Nephron progenitor cell (in vitro differentiated cells): ENCODE results near the gene HTR3D.

ENCODE experiments used
- DNase-seq: peaks from one replicate; pipeline ENCODE4 v3.0.0; 2021
- H3K27ac Mint-ChIP-seq: 2 replicates; pipeline ENCODE4 v1.8.0; 2021; ENCODE audit warnings: mild to moderate bottlenecking, moderate library complexity, mixed read lengths
- H3K27me3 Mint-ChIP-seq: 2 replicates; pipeline ENCODE4 v1.8.0; 2021; ENCODE audit warnings: mild to moderate bottlenecking, low read depth, mixed read lengths; ENCODE audit not compliant: poor library complexity
- H3K36me3 Mint-ChIP-seq: 2 replicates; pipeline ENCODE4 v1.8.0; 2021; ENCODE audit warnings: low read depth, mixed read lengths
- H3K4me1 Mint-ChIP-seq: 2 replicates; pipeline ENCODE4 v1.8.0; 2021; ENCODE audit warnings: mixed read lengths
- H3K4me3 Mint-ChIP-seq: 2 replicates; pipeline ENCODE4 v1.8.0; 2021; ENCODE audit warnings: mild to moderate bottlenecking, moderate library complexity, mixed read lengths
- H3K9me3 Mint-ChIP-seq: 2 replicates; pipeline ENCODE4 v1.8.0; 2021; ENCODE audit warnings: mild to moderate bottlenecking, moderate library complexity, mixed read lengths
- TF ChIP-seq, protein P1 (sequence below): fragments of 200-600 bp; sonication (generic); IDR thresholded peaks from 2 replicates; pipeline ENCODE4 v1.5.0; 2021; ENCODE audit warnings: antibody characterized with exemption

Gene HTR3D

DNA sequence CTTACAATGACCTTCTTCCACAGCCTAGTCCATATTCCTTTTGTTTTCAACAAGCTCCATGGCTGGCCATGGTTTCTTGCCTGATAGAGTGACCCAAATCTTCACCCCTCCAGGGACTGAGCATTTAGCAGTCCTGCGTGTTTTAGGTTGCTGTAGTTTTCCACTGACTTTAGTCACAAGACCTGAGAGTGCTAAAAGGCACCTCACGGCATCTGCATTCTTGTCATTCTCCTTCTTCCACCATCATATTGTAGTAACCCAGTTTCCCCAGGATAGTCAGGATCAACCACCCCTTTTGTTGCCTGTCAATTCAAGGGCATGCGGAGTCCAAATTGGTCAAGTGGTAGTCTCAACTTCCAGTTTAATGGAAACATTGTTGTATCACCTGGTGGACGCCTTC, 42.1 kb downstream of the HTR3D start:
- TF ChIP-seq, protein P1, sequence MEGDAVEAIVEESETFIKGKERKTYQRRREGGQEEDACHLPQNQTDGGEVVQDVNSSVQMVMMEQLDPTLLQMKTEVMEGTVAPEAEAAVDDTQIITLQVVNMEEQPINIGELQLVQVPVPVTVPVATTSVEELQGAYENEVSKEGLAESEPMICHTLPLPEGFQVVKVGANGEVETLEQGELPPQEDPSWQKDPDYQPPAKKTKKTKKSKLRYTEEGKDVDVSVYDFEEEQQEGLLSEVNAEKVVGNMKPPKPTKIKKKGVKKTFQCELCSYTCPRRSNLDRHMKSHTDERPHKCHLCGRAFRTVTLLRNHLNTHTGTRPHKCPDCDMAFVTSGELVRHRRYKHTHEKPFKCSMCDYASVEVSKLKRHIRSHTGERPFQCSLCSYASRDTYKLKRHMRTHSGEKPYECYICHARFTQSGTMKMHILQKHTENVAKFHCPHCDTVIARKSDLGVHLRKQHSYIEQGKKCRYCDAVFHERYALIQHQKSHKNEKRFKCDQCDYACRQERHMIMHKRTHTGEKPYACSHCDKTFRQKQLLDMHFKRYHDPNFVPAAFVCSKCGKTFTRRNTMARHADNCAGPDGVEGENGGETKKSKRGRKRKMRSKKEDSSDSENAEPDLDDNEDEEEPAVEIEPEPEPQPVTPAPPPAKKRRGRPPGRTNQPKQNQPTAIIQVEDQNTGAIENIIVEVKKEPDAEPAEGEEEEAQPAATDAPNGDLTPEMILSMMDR = no peak
- Mint-ChIP-seq H3K4me1 (peaks cover 7% of the 10 kb centered on the region), H3K36me3 (peaks cover 7% of the 10 kb centered on the region), H3K9me3 (peaks cover 11% of the 10 kb centered on the region), H3K4me3 (no peak overlapping the region), H3K27ac (no peak overlapping the region), H3K27me3 (peaks cover 9% of the 10 kb centered on the region)
- no peak for DNase-seq

DNA sequence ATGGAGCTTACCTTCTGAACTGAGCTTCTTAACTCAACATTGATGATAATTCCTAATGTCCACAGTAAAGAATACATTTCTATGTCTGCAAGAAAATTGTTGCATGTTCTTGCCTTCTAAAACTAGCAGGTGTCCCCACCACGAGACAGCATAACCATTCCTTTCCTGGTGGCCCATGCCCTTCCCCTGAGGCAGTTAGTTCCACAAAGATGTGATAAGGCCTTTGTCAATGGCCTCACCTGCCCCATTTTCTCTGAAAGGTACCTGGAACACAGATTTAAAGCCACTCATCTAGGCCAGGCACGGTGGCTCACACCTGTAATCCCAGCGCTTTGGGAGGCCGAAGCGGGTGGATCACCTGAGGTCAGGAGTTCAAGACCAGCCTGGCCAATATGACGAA, 44.4 kb downstream of the HTR3D start:
- H3K27me3 Mint-ChIP-seq = peaks cover 9% of the 10 kb centered on the region
- H3K4me3 Mint-ChIP-seq = no peak overlapping the region
- no peak overlapping the region for H3K27ac Mint-ChIP-seq
- DNase-seq = no peak
- TF ChIP-seq, protein P1 = no peak
- peaks cover 4% of the 10 kb centered on the region for H3K9me3 Mint-ChIP-seq
- peaks cover 3% of the 10 kb centered on the region for H3K36me3 Mint-ChIP-seq
- peaks cover 7% of the 10 kb centered on the region for H3K4me1 Mint-ChIP-seq

DNA sequence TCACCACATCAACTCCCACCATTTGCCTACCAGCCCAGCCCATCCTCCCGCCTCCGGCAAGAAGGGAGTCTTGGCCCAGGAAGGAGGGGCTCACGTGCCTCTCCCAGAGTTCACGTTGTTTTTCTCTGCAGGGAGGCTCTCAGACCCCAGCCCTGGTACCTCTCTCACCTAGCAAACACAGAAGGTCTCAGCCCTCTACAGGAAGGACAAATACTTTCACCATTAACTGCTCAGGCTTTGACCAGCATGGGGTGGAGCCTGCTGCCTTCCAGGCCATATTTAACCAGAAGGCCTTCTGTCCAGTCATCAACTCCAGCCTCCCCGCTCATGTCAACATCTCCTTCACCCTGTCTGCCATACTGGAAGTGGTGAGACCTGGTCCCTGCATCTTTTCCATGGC, 46.3 kb downstream of the HTR3D start:
- Mint-ChIP-seq H3K4me3 (no peak overlapping the region), H3K27ac (no peak overlapping the region), H3K27me3 (peaks cover 13% of the 10 kb centered on the region), H3K9me3 (no peaks in the 10 kb centered on the region), H3K36me3 (no peaks in the 10 kb centered on the region), H3K4me1 (peaks cover 7% of the 10 kb centered on the region)
- DNase-seq = no peak
- TF ChIP-seq, protein P1 = no peak

DNA sequence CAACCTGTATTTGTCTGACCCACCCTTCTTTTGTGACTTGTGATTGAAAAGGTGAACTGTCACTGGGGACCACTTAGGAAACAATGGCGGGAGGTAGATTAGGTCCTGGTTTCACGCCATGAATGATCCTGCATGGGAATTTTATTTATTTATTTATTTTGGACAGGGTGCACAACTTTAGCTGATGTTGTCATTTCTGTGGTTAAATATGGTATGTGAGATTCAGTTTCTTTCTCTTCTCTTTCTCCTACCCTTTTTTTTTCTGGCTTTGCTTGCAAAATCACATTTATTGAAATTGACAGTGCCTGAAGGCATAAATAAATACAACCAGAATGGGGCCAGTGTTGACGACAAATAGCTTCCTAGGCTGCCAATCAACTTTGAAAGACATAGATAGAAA, 47.3 kb downstream of the HTR3D start:
- Mint-ChIP-seq H3K4me1 (peaks cover 7% of the 10 kb centered on the region), H3K4me3 (no peak overlapping the region), H3K36me3 (no peaks in the 10 kb centered on the region), H3K9me3 (no peaks in the 10 kb centered on the region), H3K27me3 (peaks cover 9% of the 10 kb centered on the region), H3K27ac (no peak overlapping the region)
- TF ChIP-seq, protein P1 = no peak
- DNase-seq = no peak

DNA sequence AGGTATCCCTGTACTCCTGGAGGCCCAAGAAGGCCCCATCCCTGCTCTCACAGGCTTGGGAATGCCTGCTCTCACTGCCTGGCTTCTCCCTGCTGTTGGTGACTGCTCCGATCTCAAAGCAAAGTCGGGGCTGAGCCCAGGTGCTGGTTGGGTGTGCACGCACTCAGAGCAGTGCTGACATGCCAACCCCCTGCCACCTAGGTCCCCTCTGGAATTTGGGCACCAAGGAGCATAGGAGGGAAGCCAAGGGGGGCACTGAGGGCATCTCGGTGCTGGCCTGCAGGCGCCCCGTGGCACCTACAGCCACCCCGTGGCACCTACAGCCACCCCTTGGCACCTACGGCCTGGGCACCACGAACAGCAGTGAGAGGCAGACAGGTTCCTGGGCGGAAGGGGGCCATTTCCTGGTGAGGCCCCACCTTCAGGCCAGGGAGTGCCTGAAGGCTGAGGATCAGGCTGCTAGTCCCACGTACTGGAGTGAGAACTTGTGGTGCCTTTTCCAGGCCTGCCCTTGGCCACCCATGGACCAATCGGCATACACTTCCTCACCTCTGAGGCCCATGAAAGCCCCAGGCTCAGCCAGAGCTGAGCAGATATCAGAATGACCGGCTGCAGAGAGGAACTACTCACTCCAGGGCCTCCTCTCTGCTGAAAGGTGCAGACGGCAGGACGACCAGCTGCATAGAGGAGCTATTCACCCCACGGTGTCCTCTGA, 49.7 kb downstream of the HTR3D start:
- Mint-ChIP-seq H3K9me3 (peaks cover 7% of the 10 kb centered on the region), H3K4me3 (no peak overlapping the region), H3K4me1 (peaks cover 7% of the 10 kb centered on the region), H3K27ac (no peak overlapping the region), H3K36me3 (no peaks in the 10 kb centered on the region), H3K27me3 (peaks cover 4% of the 10 kb centered on the region)
- TF ChIP-seq, protein P1 = no peak
- no peak for DNase-seq

DNA sequence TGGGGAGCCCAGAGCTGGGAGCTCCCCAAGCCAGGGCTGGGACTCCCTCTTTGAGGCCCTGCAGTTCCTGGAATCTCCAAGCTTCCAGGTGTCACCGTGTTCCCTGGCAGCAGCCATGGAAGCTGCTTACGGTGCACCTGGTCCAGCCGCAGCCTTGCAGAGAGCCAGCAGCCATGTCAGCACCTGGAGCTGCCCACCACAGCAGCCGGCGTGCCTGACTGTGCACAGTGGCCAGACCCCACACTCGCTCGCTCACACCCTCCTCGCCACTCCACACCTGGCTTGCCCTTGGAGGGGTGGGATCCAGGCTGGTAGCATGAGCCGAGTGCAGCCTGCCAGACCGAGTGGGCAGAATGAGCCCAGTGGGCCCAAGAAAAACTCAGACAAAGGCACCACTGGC, 50.5 kb downstream of the HTR3D start:
- no peaks in the 10 kb centered on the region for H3K36me3 Mint-ChIP-seq
- no peak overlapping the region for H3K27ac Mint-ChIP-seq
- no peak overlapping the region for H3K4me3 Mint-ChIP-seq
- H3K9me3 Mint-ChIP-seq = peaks cover 7% of the 10 kb centered on the region
- H3K4me1 Mint-ChIP-seq = peaks cover 7% of the 10 kb centered on the region
- H3K27me3 Mint-ChIP-seq = peaks cover 4% of the 10 kb centered on the region
- TF ChIP-seq, protein P1 = no peak
- DNase-seq = no peak
